ENCODE data around the gene MDH1B. TPM values are rescaled to one million over a fixed set of nuclear protein-coding genes. Genes with fewer than 3 reads are reported as not detected.

The MDH1B gene
- polyA plus RNA-seq, 1 of the 3 experiments (the other 2 are of a cell fraction), result 1.7 TPM

DNA sequence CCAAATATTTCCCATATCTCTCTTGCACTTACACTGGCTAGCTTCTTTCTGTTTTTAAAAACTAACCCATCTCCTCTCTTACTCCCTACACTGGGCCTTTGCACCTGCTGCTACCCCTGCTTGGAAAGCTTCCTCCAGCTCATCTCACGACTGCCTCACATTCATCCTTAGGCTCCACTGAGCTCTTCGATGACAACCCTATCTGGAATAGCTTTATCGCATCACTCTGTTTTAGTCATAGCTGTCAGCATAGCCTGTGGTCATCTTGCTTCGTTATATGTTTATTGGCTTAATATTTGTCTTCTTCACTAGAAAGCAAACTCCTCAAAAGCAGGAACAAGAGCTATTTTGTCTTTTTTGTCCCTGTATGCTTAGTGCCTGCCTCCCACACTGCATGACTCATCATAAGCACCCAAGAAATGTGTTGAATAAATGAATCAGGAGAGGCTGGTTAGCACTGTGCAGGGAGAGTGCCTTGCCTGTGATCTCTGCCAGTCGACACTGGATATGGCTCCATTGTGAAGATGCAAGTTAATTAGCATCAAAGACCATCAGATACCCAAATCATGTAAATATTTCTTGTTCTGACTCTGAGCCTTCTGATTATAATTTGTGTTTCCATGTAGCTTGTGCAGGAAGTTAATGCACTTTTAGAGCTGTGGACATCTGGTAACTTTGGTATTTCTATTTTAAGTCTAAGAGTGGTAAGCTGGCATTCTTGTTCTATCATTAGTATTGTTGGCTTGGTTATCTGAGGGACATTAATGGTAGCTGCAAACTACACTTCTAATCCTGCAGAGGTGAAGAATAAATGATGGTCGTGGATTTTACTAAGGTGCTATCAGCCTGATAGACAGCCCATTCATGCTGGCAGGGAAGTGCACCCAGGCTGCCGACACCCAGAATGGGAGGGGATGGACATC is 36.6 kb downstream of the MDH1B start (continued):
- TF ChIP-seq REST (IDR thresholded peaks at IDR 0.05; ENCODE audit: low read depth, low read length), result no peak
- TF ChIP-seq MEF2A (IDR thresholded peaks at IDR 0.05; ENCODE audit: borderline replicate concordance, low read depth), result no peak

- DNase-seq, result no peak
- H3K27ac ChIP-seq (ENCODE audit: low read depth in 2 of 2, low read length in 1 of 2), result no peak overlapping the region
- H3K4me3 ChIP-seq (ENCODE audit: low read depth in 2 of 2, low read length in 1 of 2), result no peak overlapping the region
- POLR2A ChIA-PET, result no interaction called here
- H3K27me3 ChIP-seq (ENCODE audit: insufficient read depth), result no peaks in the 10 kb centered on the region
- no peaks in the 10 kb centered on the region for H3K4me1 ChIP-seq (ENCODE audit: control insufficient read depth in 1 of 2, insufficient read depth in 2 of 2, low read depth in 1 of 2, low read length in 1 of 2)
- H3K4me2 ChIP-seq, result no peak overlapping the region
- 53% methylated on average over 2 of the region's 2 CpGs for WGBS (ENCODE audit: low lambda C conversion rate)
- H4K20me1 ChIP-seq (ENCODE audit: insufficient read depth), result no peaks in the 10 kb centered on the region
- TF ChIP-seq RFX5 (IDR thresholded peaks at IDR 0.05; ENCODE audit: low read length), result no peak
- TF ChIP-seq JUND (IDR thresholded peaks at IDR 0.05), result no peak
- TF ChIP-seq RAD21 (IDR thresholded peaks at IDR 0.05; ENCODE audit: low read length), result no peak
- no peak for TF ChIP-seq EZH2phosphoT487 (IDR thresholded peaks at IDR 0.05; ENCODE audit: borderline replicate concordance, low read depth)
- TF ChIP-seq FOXM1 (IDR thresholded peaks at IDR 0.05; ENCODE audit: low read depth), result no peak
- TF ChIP-seq, protein P1, sequence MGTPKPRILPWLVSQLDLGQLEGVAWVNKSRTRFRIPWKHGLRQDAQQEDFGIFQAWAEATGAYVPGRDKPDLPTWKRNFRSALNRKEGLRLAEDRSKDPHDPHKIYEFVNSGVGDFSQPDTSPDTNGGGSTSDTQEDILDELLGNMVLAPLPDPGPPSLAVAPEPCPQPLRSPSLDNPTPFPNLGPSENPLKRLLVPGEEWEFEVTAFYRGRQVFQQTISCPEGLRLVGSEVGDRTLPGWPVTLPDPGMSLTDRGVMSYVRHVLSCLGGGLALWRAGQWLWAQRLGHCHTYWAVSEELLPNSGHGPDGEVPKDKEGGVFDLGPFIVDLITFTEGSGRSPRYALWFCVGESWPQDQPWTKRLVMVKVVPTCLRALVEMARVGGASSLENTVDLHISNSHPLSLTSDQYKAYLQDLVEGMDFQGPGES (IDR thresholded peaks at IDR 0.05; ENCODE audit: low read depth, low read length), result no peak
- no peak for TF ChIP-seq TAF1 (IDR thresholded peaks at IDR 0.05; ENCODE audit: borderline replicate concordance, low read depth, low read length)
- TF ChIP-seq, protein P2, sequence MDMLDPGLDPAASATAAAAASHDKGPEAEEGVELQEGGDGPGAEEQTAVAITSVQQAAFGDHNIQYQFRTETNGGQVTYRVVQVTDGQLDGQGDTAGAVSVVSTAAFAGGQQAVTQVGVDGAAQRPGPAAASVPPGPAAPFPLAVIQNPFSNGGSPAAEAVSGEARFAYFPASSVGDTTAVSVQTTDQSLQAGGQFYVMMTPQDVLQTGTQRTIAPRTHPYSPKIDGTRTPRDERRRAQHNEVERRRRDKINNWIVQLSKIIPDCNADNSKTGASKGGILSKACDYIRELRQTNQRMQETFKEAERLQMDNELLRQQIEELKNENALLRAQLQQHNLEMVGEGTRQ (IDR thresholded peaks at IDR 0.05; ENCODE audit: borderline replicate concordance, low read depth, low read length), result no peak
- no peak for TF ChIP-seq ELF1 (IDR thresholded peaks at IDR 0.05)
- TF ChIP-seq SMC3 (IDR thresholded peaks at IDR 0.05; ENCODE audit: low read depth, low read length), result no peak
- no peak for TF ChIP-seq SIN3A (IDR thresholded peaks at IDR 0.05; ENCODE audit: borderline replicate concordance, low read depth, low read length)
- TF ChIP-seq REST (IDR thresholded peaks at IDR 0.05; ENCODE audit: low read depth, low read length), result no peak
- TF ChIP-seq NFIC (IDR thresholded peaks at IDR 0.05; ENCODE audit: borderline replicate concordance), result no peak
- TF ChIP-seq FOSL2 (IDR thresholded peaks at IDR 0.05; ENCODE audit: borderline replicate concordance, low read depth), result no peak
- no peak for TF ChIP-seq MXI1 (IDR thresholded peaks at IDR 0.05; ENCODE audit: low read depth, low read length)
- TF ChIP-seq, protein P3, sequence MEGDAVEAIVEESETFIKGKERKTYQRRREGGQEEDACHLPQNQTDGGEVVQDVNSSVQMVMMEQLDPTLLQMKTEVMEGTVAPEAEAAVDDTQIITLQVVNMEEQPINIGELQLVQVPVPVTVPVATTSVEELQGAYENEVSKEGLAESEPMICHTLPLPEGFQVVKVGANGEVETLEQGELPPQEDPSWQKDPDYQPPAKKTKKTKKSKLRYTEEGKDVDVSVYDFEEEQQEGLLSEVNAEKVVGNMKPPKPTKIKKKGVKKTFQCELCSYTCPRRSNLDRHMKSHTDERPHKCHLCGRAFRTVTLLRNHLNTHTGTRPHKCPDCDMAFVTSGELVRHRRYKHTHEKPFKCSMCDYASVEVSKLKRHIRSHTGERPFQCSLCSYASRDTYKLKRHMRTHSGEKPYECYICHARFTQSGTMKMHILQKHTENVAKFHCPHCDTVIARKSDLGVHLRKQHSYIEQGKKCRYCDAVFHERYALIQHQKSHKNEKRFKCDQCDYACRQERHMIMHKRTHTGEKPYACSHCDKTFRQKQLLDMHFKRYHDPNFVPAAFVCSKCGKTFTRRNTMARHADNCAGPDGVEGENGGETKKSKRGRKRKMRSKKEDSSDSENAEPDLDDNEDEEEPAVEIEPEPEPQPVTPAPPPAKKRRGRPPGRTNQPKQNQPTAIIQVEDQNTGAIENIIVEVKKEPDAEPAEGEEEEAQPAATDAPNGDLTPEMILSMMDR (IDR thresholded peaks at IDR 0.05), result no peak
- TF ChIP-seq GATA2 (CRISPR knock-in tag; IDR thresholded peaks at IDR 0.05), result no peak
- TF ChIP-seq EP300 (IDR thresholded peaks at IDR 0.05; ENCODE audit: borderline replicate concordance in 1 of 2, low read depth in 1 of 2, low read length in 1 of 2), result no peak
- CTCF ChIA-PET, result no interaction called here
- H3K9ac ChIP-seq, result no peak overlapping the region
- H3K9me3 ChIP-seq, result no peaks in the 10 kb centered on the region
- no peaks in the 10 kb centered on the region for H3F3A ChIP-seq (replicated peaks; ENCODE audit: insufficient read depth)
- no peaks in the 10 kb centered on the region for H3K79me2 ChIP-seq (ENCODE audit: insufficient read depth)
- no peaks in the 10 kb centered on the region for H3K9me2 ChIP-seq
- H3K36me3 ChIP-seq (replicated peaks in 1 of 2; ENCODE audit: control insufficient read depth in 1 of 2, insufficient read depth in 2 of 2, low read length in 1 of 2), result no peaks in the 10 kb centered on the region
- H2AFZ ChIP-seq (ENCODE audit: low read depth), result no peak overlapping the region
Observed at GRCh38 chr2:206727287-206727686, 37.8 kb downstream of the MDH1B start.
